Measurements from ENCODE around the gene PARP12.

The PARP12 gene

DNA sequence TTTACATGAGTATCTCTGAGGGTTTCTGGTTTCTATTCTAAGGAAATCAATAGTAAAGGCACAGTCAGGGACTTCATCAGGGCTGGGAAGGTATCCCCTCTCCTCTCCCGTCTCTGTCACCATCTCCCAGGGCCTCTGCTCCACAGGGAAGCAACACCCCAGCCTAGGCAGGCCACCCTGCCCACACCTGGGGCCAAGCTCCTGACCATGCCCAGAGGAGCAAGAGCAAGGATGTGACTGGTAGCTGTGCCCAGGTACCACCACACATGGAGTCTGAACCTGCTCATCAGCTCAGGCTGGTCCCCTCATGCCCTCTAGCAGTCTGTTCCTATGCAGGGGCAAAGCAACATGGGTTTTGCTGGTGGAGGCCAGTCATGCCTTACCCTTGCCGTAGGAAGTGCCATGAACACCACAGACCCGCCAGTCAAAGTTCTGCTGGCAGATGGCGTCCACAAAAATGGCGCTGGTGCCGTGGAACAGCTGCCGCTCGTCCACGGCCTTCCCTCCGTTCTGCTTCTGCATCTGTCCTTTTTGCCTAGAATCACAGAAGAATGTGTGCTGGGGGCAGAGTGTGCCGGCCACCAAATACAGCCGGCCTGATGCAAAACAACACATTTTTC lies 36.8 kb downstream of the PARP12 start:
- no peak for TF ChIP-seq POLR2AphosphoS5 (IDR thresholded peaks at IDR 0.05; ENCODE audit: low read depth, low read length)
- no peak for TF ChIP-seq FOXP2 (optimal IDR thresholded peaks at IDR 0.05; ENCODE audit: borderline replicate concordance, extremely low read depth, extremely low read length, insufficient read depth)
- TF ChIP-seq, protein P1, sequence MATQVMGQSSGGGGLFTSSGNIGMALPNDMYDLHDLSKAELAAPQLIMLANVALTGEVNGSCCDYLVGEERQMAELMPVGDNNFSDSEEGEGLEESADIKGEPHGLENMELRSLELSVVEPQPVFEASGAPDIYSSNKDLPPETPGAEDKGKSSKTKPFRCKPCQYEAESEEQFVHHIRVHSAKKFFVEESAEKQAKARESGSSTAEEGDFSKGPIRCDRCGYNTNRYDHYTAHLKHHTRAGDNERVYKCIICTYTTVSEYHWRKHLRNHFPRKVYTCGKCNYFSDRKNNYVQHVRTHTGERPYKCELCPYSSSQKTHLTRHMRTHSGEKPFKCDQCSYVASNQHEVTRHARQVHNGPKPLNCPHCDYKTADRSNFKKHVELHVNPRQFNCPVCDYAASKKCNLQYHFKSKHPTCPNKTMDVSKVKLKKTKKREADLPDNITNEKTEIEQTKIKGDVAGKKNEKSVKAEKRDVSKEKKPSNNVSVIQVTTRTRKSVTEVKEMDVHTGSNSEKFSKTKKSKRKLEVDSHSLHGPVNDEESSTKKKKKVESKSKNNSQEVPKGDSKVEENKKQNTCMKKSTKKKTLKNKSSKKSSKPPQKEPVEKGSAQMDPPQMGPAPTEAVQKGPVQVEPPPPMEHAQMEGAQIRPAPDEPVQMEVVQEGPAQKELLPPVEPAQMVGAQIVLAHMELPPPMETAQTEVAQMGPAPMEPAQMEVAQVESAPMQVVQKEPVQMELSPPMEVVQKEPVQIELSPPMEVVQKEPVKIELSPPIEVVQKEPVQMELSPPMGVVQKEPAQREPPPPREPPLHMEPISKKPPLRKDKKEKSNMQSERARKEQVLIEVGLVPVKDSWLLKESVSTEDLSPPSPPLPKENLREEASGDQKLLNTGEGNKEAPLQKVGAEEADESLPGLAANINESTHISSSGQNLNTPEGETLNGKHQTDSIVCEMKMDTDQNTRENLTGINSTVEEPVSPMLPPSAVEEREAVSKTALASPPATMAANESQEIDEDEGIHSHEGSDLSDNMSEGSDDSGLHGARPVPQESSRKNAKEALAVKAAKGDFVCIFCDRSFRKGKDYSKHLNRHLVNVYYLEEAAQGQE (IDR thresholded peaks at IDR 0.05; ENCODE audit: insufficient read depth in 1 of 2, low read depth in 2 of 2, low read length in 2 of 2): no peak
- no peak for TF ChIP-seq TAF1 (IDR thresholded peaks at IDR 0.05; ENCODE audit: borderline replicate concordance, insufficient read depth, low read length)
- TF ChIP-seq SIN3A (IDR thresholded peaks at IDR 0.05; ENCODE audit: borderline replicate concordance, insufficient read depth, low read length): no peak

DNA sequence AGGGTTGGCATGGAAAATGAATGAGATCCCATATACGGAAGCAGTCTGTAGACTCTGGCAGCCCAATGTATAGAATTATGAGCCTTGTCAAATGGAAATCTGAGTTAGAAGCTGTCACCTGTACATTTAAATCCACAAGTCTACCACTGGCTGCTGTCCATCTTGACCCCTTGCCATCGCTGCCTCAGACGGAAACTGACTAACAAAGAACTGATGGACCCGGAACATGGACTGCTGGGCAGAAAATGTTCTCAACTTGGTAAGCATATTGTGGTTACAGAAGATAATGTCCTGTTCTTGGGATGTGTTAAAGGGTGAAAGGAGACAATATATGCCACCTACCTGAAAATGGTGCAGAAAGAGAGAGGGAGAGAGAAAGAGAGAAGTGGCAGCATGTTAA lies 37.5 kb downstream of the PARP12 start:
- no peak for TF ChIP-seq POLR2AphosphoS5 (IDR thresholded peaks at IDR 0.05; ENCODE audit: low read depth, low read length)
- no peak for TF ChIP-seq TAF1 (IDR thresholded peaks at IDR 0.05; ENCODE audit: borderline replicate concordance, insufficient read depth, low read length)
- TF ChIP-seq, protein P1 (IDR thresholded peaks at IDR 0.05; ENCODE audit: insufficient read depth in 1 of 2, low read depth in 2 of 2, low read length in 2 of 2): no peak
- TF ChIP-seq FOXP2 (optimal IDR thresholded peaks at IDR 0.05; ENCODE audit: borderline replicate concordance, extremely low read depth, extremely low read length, insufficient read depth): no peak
- TF ChIP-seq SIN3A (IDR thresholded peaks at IDR 0.05; ENCODE audit: borderline replicate concordance, insufficient read depth, low read length): no peak

DNA sequence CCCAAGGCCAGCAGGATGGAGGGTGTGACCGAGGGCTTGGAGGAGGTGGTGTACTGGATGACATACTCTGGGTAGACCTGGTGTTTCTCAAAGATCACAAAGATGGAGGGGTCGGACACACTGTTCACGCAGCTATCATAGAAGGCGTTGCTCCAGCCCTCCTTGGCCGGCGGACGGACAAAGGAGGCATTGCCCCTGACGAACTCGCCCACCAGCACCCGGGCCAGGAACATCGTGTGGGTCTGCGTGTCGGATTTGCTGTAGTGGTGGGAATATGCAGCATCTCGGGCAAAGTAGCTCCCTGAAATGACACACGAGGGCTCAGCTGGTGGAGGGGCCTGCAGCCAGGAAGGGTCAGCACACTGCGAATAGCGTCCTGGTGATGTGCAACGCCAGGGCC lies 38.2 kb downstream of the PARP12 start:
- TF ChIP-seq SIN3A (IDR thresholded peaks at IDR 0.05; ENCODE audit: borderline replicate concordance, insufficient read depth, low read length) (no peak), POLR2AphosphoS5 (IDR thresholded peaks at IDR 0.05; ENCODE audit: low read depth, low read length) (no peak), TAF1 (IDR thresholded peaks at IDR 0.05; ENCODE audit: borderline replicate concordance, insufficient read depth, low read length) (no peak), FOXP2 (optimal IDR thresholded peaks at IDR 0.05; ENCODE audit: borderline replicate concordance, extremely low read depth, extremely low read length, insufficient read depth) (no peak)
- TF ChIP-seq, protein P1 (IDR thresholded peaks at IDR 0.05; ENCODE audit: insufficient read depth in 1 of 2, low read depth in 2 of 2, low read length in 2 of 2): no peak

DNA sequence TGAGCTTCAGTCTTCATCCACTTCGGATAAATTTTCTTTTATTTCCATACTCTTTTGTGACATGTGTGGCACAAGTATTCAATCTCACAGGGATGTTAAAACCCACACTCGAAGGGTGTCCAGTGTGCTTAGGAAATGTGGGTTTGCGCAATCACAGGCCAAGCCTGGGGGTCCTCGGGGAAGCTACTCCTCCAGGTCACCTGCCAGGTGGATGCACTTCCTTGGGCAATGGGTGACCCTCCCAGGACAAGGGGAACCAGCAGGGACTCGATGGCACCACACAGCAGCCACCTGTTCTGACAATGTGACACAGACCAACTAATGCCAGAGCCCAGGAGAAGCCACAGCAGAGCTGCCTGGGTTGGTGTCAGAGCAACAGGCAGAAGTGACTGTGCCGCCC lies 39.0 kb downstream of the PARP12 start:
- TF ChIP-seq SIN3A (IDR thresholded peaks at IDR 0.05; ENCODE audit: borderline replicate concordance, insufficient read depth, low read length) (no peak), POLR2AphosphoS5 (IDR thresholded peaks at IDR 0.05; ENCODE audit: low read depth, low read length) (no peak), FOXP2 (optimal IDR thresholded peaks at IDR 0.05; ENCODE audit: borderline replicate concordance, extremely low read depth, extremely low read length, insufficient read depth) (no peak), TAF1 (IDR thresholded peaks at IDR 0.05; ENCODE audit: borderline replicate concordance, insufficient read depth, low read length) (no peak)
- TF ChIP-seq, protein P1 (IDR thresholded peaks at IDR 0.05; ENCODE audit: insufficient read depth in 1 of 2, low read depth in 2 of 2, low read length in 2 of 2): no peak

Measured in PFSK-1 (cell line).